Stimulated activated CD8-positive, alpha-beta memory T cell treated with anti-CD3 and anti-CD28 coated beads, Interleukin-12 subunit alpha, Interleukin-12 subunit beta, amount 100 ng/mL, for 24 hours (primary cell): ENCODE measurements around the gene ZSWIM5.

Source experiments
- DNase-seq: peaks from one replicate; pipeline ENCODE4 v3.0.0-alpha.2; 2020; ENCODE audit errors: extremely low read depth

ZSWIM5 gene

DNA sequence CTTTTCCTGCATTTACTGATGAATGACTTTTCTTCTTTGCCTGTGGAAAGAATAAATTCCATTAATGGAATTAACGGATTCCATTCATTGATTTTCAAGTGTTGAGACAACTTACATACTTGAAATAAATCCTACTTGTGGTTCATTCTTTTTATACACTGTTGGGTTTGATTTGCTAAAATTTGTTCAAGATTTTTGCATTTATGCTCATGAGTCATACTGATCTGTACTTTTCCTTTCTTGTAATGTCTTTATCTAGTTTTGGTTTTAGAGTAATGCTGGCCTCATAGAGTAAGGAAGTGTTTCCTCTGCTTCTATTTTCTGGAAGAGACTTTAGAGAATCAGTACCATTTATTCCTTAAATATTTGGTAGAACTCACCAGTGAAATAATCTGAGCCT is 180.0 kb downstream of the ZSWIM5 start:
- no peak for DNase-seq

DNA sequence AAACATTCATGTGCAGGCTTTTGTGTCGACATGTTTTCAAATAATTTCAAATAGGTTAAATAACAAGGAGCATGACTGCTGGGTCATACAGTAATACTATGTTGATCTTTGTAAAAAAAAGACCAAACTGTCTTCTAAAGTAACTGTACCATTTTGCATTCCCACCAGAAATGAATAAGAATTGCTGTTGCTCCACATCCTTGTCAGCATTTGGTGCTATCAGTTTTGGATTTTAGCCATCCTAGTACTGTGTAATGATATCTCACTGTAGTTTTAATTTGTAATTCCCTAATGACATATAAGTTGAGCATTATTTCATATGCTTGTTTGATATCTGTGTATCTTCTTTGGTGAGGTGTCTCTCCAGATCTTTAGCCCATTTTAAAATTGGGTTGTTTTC is 182.7 kb downstream of the ZSWIM5 start:
- DNase-seq: no peak

DNA sequence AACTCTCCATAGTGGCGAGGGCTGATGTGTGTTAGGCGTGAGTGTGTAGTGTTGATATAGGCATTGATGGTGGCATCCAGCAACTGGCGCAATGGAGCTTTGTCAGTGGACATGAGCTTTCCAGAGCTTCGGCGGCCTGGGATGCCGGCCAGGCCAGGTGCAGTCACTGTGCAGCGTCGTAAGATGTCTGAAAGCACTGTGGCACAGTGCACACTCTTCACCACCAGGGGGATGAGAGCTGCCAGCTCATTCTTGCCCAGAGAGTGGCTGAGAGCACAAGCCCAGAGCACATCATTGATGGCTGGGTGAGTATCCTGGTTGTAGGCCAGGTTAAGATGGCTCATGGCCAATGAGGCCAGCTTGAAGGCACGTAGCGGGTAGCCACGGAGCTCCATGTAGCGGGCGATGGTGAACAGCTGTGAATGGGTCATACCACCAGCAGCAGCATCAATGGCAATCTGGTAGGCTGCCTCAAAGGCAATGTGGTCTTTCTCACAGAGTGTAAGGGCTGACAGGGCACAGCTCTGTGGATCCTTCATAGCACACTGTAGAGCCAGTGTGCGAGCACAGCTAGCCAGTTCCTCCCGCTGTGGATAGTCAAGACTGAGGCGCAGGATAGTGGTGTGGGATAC is 187.7 kb downstream of the ZSWIM5 start:
- peak; percentile 31 for DNase-seq

DNA sequence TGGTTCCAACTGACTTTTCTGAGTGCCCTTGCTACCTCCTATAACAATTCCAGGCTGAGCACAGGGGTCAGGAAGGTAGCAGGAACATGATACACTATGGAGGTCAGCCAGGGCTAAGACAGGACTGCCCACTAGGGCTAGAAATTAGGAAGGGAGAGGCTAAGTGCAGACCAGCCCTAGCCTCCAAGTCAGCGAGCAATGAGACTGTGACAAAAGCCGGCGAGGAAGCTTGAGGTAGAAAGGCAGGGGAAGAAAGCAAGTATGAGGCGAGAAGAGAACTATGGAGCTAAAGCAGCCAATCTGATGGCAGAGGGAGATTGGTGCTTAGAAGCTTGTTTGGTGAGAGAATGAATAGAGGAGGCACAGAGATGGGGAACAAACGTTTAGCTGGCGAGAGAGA is 189.6 kb downstream of the ZSWIM5 start:
- DNase-seq: no peak

DNA sequence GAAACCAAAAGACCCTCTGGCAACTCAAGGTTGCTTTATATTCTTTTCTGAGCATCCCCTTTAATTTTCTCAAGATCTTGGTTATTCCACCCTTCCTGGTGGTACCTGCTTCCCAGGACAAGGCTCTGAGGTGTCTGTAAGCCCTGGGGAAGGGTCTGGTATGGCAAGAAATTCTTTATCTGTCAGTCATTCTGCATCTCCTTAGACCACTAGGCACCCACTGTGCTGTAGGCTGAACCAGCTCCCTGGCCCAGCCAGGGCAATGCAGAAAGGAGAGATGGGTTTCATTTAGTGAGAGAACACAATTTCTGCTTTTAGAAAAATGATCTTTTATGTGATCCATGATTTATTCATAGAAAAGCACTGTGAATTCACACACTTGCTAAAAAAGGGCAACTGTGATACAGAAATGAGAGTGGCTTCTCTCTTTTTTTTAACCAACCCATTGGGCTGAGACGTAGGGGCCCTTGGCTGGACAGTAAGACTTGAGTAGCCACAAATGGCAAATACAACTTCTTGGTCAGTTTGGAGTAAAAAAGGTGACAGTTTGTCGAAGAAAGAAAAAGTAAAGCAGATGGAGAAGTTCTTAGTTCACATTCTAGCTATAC is 190.2 kb downstream of the ZSWIM5 start:
- no peak for DNase-seq

DNA sequence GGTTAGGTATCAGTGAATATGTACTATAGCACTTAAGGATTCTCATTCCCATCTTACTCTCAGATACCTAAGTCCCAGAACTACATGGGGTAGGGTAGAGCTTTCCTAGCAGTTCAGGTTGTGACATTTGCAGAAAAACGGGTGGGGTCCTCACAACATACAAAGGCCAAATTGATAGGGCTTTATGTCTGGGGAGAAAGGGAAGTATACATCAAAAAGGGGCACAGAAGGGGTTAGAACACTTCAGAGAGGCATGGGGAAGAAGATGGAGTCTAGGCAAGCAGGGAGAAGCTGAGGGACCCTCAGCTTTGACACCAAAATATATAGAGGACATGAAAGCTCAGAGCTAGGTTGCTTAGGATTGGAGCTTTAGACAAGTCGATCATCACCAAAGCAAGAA is 190.7 kb downstream of the ZSWIM5 start:
- DNase-seq: no peak

DNA sequence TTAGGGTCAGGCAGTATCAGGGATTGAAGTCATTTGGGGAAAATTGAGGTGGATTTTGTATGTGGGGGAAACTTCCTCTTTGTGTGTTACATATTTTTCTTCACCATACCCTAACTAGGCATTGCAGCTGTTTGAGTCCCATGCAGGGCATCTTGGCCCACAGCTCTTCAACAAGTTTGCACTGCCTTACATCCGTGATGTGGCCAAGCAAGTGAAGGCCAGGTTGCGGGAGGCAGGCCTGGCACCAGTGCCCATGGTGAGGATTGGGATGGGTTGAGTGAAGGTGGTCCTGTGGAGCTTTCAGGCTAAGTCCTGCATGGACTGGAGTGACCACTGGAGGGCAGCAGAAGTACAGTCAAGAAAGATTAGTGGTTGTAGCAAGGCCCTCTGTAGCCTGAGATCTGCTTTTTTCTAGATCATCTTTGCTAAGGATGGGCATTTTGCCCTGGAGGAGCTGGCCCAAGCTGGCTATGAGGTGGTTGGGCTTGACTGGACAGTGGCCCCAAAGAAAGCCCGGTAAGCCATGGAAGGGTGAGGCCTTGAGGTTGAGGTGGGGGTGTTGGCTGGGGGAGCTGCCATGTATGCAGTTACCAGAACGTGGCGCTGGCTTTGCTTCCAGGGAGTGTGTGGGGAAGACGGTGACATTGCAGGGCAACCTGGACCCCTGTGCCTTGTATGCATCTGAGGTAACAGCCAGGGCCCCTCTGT is 191.9 kb downstream of the ZSWIM5 start:
- peak; percentile 45 for DNase-seq

DNA sequence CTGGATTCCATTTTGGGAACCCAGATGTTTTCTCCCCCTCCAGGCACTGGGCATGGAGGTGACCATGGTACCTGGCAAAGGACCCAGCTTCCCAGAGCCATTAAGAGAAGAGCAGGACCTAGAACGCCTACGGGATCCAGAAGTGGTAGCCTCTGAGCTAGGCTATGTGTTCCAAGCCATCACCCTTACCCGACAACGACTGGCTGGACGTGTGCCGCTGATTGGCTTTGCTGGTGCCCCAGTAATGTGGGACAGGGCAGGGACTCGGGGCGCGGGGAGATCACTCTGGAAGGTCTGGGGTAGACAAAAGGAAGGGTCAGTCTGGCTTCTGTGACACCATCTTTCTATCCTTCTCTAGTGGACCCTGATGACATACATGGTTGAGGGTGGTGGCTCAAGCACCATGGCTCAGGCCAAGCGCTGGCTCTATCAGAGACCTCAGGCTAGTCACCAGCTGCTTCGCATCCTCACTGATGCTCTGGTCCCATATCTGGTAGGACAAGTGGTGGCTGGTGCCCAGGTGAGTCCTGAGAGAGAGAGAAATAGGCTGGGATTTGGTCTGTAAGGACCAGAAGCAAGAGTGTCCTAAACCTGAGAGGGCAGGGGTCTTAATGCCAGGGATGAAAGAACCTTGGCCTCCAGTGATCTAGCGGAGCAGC is 192.7 kb downstream of the ZSWIM5 start:
- DNase-seq: no peak

DNA sequence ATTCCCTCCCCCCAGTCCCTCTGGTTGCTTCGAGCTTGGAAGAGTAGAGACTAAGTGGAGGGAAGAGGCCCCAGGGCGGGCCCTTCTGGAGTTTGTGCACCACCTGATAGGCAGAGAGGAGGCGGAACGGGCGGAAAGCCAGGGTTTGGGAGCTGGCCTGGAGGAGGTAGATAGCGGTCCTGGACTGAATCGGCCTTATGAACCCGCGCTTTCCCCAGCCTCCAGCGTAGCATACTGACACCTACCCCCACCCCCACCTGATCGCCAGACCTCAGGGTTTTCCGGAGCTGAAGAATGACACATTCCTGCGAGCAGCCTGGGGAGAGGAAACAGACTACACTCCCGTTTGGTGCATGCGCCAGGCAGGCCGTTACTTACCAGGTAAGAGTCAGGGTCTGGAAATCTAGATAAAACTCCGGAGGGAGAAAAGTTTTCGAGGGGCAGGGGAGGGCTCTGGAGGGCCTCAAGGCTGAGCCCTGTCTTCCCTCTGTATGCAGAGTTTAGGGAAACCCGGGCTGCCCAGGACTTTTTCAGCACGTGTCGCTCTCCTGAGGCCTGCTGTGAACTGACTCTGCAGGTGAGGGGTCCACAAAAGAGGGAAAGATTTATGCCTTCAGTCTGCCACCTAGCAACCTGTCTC is 193.6 kb downstream of the ZSWIM5 start:
- no peak for DNase-seq

DNA sequence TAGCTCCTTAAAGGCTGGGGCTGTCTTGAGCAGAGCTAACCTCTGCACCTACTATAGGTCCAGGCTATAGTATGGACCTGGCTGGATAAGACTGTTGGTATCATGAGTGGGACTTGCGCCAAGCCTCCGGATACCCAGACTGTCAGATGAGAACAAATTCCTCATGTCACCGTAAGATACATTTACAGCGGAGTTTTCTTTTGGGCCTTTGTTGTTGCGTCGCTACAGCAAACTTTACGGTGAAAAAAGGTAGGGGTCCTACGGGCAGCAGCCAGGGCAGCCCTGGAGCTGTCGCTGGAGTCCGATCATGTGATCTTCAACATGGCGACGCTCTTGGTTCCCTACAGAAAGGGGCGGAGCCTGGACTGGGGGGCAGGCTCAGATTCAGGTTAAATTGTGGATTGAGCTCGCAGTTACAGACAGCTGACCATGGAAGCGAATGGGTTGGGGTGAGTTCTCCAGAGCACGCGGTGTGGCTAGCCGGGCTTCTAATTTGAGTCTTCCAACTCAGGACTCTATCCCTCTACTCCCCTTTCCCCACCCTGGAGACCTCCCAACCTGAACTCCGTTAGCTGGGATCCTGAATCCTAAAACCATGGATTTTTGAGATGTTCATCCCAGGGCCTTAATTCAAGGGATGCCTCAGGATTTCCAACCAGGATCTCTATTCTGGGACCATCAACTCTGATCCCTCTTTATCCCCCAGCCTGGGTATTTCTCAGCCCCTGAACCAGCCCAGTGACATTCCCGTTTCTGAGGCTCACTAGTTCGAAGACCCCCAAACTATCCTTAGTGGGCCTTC is 194.4 kb downstream of the ZSWIM5 start, which contains the start of gene UROD:
Gene UROD, plus strand, starts transcription at position 418 of the 802 bp plus-strand sequence. Its CDS starts 12 bp downstream, at position 430.
- DNase-seq: peak; percentile 71

DNA sequence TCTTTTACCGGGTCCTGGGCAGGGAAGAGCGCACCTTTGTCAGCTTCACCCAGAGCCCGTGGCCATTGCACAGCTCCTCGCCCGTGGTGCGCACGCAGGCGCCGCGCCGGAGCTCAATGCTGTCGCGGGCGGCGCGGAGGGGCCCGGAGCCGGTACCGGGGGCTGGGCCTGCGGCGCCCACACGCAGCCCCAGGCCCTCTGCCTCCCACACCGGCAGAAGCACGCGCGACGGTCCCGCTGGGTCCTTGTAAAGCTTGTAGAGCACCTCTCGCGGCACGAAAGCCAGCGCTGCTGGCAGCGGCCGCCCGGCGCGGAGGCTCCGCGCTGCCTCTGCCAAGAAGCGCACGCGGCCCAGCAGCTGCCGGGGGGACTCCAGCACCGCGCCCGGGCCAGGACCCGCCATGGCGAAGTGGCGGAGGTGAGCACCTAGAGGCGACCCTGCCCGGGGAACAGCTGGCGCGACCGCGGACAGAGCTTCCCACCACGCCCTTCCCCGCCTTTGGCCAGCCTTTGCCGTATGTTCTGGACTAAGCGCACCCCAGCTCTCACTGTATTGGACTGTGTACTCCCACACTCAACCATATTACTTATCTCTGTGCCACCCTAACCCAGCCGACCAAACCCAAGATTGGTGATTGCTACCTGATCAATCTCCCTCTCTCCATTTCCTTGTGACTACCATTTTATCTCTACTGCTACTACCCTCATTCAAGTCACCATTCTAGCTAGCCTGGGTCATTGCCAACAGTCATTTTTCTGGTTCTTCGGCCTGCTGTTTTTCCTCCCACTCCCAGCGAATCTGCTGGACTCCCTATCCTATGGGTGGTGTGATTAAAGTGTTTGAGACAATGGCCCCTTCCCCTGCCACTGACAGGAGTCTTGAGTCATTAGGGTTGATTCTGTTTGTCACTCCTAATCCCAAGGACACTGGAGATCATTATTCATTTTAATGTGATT is 195.3 kb downstream of the ZSWIM5 start, which contains the start of gene HECTD3:
Gene HECTD3, minus strand, starts transcription at position 470 of the 957 bp plus-strand sequence. Its CDS starts 67 bp downstream, at position 403.
- DNase-seq: peak; percentile 33

DNA sequence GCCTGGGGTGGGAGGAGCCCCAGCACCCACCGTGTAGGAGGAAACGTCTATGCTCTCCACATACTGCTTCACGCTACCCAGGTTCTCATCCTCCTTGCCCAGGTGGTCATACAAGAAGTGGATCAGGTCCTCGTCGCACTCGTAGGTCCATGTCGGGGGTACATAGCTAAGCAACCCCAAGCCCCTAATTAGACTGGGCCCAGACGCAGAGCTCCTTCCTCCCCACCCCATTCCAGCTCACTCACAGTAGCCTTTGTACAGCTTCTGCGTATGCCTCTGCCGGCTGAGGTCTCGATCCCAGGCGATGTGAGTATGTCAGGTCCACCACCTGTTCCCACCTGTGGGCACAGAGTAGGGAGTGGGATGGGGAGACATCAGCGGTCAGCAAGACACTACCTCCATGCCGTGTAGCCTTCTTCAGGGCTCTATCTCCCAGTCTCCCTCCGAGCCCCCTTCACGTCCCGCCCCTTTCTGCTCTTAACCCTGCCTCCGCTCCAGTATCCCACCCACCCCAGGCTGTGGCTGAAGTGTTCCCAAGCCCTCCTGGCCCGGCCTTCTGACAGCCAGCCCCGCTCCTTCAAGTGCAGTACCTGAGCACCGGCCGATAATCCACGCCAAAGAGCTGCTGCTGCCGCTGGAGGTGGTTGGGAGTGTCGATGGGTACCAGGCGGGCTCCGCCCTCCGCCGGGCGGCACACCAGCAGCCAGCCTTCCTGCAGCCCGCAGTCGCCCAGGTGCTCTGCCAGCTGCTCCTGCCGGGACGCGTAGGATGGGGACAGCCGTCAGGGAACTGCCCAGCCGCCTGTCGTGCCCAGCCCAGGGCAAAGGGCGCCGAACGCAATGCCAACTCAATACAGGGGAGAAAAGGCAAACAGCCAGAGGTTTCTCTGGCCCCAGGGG is 196.2 kb downstream of the ZSWIM5 start:
- no peak for DNase-seq

DNA sequence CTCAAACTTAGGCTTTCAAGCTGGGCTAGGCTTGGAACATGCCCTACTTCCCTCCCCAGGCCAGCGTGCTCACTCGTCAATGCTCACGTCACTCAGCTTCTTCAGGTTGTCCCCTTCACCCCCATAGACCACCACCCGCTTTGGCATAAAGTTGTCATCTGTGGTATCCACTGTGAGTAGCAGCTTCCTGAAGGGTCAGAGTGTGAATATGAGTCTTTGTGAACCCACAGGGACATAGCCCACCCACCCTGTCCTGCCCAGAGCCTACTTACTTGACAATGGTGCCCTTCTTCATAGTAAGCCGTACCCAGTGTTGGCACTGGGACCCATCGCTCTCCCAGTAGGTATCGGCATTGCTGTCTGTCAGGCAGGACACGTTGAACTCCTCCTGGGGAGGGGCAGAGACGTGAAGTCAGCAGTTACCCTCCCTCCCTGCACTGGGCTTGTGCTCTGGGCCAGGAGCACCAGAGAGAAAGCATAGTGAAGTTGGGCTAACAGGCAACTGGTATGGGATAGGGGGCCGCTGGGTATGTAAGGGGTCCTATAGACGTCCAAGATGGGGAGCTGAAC is 197.0 kb downstream of the ZSWIM5 start:
- DNase-seq: no peak

DNA sequence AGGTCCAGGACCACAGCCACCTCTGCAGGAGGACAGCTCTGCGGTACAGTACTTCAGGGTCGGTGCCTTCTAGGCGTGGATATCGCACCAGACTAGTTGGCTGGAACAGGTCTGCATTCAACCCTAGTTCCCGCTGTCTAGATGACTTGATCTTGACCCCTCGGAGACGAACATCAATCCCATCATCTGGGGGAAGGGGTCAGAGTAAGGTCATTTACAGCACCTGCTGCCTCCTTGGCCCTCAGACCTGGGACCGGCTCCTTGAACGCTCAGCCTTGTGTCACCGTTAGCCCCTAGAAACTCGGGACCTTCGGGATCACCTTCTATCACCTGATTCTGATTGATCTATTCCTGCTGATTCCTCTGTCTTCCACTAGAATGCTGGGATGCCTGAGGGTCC is 197.9 kb downstream of the ZSWIM5 start:
- DNase-seq: no peak

DNA sequence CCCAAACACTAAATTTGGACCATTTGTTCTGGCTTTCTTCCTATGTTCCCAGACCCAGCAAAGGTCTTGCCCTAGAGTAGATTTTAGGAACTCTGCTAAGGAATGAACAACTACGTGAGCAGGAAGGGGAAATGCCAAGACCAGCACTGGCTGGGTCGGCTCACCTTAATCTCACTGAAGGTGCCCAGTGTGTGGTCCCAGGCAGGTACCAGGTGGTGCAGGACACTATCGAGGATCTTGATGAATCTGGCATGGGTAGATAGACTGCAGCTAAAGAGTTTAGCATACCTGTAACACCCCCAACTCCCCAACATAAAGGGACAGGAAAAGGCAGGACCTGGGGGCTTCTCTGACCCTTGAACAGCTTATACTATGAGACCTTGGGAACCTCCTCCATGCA is 198.3 kb downstream of the ZSWIM5 start:
- DNase-seq: no peak

DNA sequence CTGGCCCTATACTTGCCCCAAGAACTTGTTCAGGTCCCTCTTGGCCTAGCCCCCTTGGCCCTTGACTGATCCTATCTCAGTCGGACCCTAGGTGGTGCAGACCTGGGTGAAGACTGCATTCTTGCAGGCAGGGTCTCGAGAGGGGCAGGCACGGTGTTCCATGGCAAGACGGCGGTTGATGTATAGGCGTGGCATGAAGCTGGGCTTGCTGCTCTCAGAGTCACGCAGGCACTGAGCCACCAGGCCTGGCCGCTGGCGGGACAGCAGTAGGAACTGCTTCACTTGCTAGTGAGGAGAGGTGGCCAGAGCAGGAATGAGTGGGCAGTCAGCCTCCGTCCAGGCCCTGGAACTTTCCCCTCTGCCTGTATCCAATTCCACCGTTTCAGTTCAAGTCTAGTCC is 199.1 kb downstream of the ZSWIM5 start:
- DNase-seq: no peak

DNA sequence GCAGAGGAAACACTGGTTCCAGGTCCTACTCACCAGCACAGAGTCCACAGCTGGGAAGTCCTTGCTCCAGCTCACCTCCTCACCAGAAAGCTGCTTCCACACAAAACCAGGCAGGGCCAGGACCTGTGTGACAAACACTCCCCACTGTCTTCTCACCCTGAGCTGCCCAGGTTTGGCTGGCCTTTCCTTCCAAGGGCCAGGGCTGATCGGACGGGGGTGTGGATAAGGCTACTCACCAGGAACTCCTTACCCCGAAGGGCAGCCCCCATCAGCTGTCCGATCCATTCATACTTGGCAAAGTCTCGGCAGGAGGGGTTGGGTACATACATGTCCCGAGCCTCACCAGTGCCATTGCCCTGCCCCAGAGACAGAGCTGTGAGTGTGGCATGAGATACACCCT is 200.6 kb downstream of the ZSWIM5 start:
- DNase-seq: no peak

DNA sequence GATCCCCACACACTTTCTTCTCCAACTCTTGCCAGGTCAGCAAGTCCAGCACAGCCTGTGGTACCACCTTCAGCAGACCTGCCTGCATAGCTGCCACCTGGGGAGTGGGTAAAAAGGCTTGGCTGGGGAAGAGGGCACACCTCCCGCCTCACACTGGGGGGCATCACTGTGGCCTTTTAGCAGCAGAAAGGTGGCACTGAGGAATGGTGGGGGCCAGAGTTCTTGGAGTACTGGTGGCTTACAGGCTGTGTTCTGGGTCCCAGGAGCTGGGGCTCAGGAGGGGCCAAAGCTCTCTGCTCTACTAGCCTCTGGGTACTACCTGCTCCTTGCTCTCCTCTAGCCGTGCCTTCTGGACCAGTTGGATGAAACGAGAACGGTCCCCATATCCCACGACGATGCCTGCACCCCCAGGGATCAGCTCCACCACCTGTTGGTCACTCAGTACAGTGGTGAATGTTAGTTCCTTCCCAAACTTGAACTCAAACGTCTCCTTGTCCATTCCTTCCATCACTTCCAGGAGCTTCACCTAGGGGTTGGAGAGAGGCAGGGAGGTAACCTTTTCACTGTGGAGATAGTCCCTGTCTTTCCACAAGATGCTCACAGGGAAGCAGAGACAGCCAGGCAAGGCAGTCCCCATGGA is 202.0 kb downstream of the ZSWIM5 start:
- no peak for DNase-seq
